OCI-LY7 (cell line): ENCODE measurements around the gene RAPGEF4.
"Not testable (repeated sequence)": the region's sequence is repeated elsewhere in the genome, so short reads cannot be mapped to it uniquely, and the experiment has no call there.

Source experiments
- CTCF ChIP-seq: fragments of 200-600 bp; sonication (generic); conservative IDR thresholded peaks from 2 replicates; pipeline ENCODE4 v1.5.1; 2014; ENCODE audit warnings: mild to moderate bottlenecking, antibody characterized with exemption, low read length, moderate library complexity, mixed read lengths
- EZH2phosphoT487 ChIP-seq: fragments of 200-600 bp; sonication (generic); IDR thresholded peaks from 2 replicates; pipeline ENCODE4 v1.6.1; 2018; ENCODE audit warnings: low read depth, borderline replicate concordance, mild to moderate bottlenecking, mixed run types, antibody characterized with exemption, low read length, moderate library complexity, mixed read lengths

GRCh38 chr2:173093617-173094016, 358.0 kb downstream of the RAPGEF4 start:
- TF ChIP-seq CTCF, EZH2phosphoT487: not testable (repeated sequence)
